HepG2 (cell line): ENCODE data around the gene NDUFB4. TPM values are rescaled to one million over a fixed set of nuclear protein-coding genes. Genes with fewer than 3 reads are reported as not detected.

ENCODE experiments used
- ARHGAP35 ChIP-seq: sonication (generic); formaldehyde crosslinking; IDR thresholded peaks from 2 replicates; pipeline ENCODE4 v1.9.0; 2022; ENCODE audit warnings: mild to moderate bottlenecking, inconsistent platforms, moderate library complexity, missing genetic modification reagents, borderline replicate concordance
- ARNT ChIP-seq: fragments of 450-650 bp; IDR thresholded peaks from 2 replicates; pipeline ENCODE4 v1.6.1; 2017
- ARNT2 ChIP-seq: sonication (generic); formaldehyde crosslinking; IDR thresholded peaks from 2 replicates; pipeline ENCODE4 v1.8.0; 2022; ENCODE audit warnings: mild to moderate bottlenecking, low read depth, missing genetic modification reagents, moderate library complexity
- BRD4 ChIP-seq: sonication (generic); formaldehyde crosslinking; IDR thresholded peaks from 2 replicates; pipeline ENCODE4 v1.4.0; 2020; ENCODE audit warnings: missing genetic modification reagents
- CAMTA2 ChIP-seq: sonication (generic); formaldehyde crosslinking; IDR thresholded peaks from 2 replicates; pipeline ENCODE4 v1.4.0; 2020; ENCODE audit warnings: mild to moderate bottlenecking, missing genetic modification reagents, borderline replicate concordance
- E2F1 ChIP-seq: sonication (generic); formaldehyde crosslinking; IDR thresholded peaks from 2 replicates; pipeline ENCODE4 v1.5.0; 2020; ENCODE audit warnings: missing genetic modification reagents
- ERF ChIP-seq: IDR thresholded peaks from 2 replicates; pipeline ENCODE4 v1.6.1; 2018; ENCODE audit warnings: missing biosample characterization, missing genetic modification reagents
- ESRRA ChIP-seq: sonication (generic); formaldehyde crosslinking; IDR thresholded peaks from 2 replicates; pipeline ENCODE4 v1.5.1; 2020; ENCODE audit warnings: mild to moderate bottlenecking, low read depth, missing genetic modification reagents
- GATAD1 ChIP-seq: IDR thresholded peaks from 2 replicates; pipeline ENCODE4 v1.6.1; 2016; ENCODE audit warnings: missing genetic modification reagents, missing compliant biosample characterization
- HIVEP1 ChIP-seq: sonication (generic); formaldehyde crosslinking; IDR thresholded peaks from 2 replicates; pipeline ENCODE4 v1.4.0; 2020; ENCODE audit warnings: mild to moderate bottlenecking, missing genetic modification reagents
- HOXA3 ChIP-seq: sonication (generic); formaldehyde crosslinking; IDR thresholded peaks from 2 replicates; pipeline ENCODE4 v1.5.0; 2020; ENCODE audit warnings: missing genetic modification reagents
- KLF6 ChIP-seq: IDR thresholded peaks from 2 replicates; pipeline ENCODE4 v1.8.0; 2016; ENCODE audit warnings: missing biosample characterization, missing genetic modification reagents
- PHF20 ChIP-seq: sonication (generic); formaldehyde crosslinking; IDR thresholded peaks from 2 replicates; pipeline ENCODE4 v1.5.0; 2020; ENCODE audit warnings: mild to moderate bottlenecking, missing genetic modification reagents
- SIX4 ChIP-seq: sonication (generic); formaldehyde crosslinking; IDR thresholded peaks from 2 replicates; pipeline ENCODE4 v1.4.0; 2020; ENCODE audit warnings: missing genetic modification reagents
- SUZ12 ChIP-seq: fragments of 150-350 bp; IDR thresholded peaks from 2 replicates; pipeline ENCODE4 v1.6.1; 2014; ENCODE audit warnings: low read depth, low read length
- TBX2 ChIP-seq: sonication (generic); formaldehyde crosslinking; IDR thresholded peaks from 2 replicates; pipeline ENCODE4 v1.5.0; 2020; ENCODE audit warnings: missing genetic modification reagents, mild to moderate bottlenecking, borderline replicate concordance
- ZFY ChIP-seq: sonication (generic); formaldehyde crosslinking; IDR thresholded peaks from 2 replicates; pipeline ENCODE4 v1.4.0; 2020; ENCODE audit warnings: missing genetic modification reagents
- ZMYM3 ChIP-seq: sonication (generic); formaldehyde crosslinking; IDR thresholded peaks from 2 replicates; pipeline ENCODE4 v1.5.1; 2020; ENCODE audit warnings: mild to moderate bottlenecking, missing genetic modification reagents
- ZNF124 ChIP-seq: sonication (generic); formaldehyde crosslinking; IDR thresholded peaks from 2 replicates; pipeline ENCODE4 v1.4.0; 2020; ENCODE audit warnings: missing genetic modification reagents
- ZNF138 ChIP-seq: sonication (generic); formaldehyde crosslinking; IDR thresholded peaks from 2 replicates; pipeline ENCODE4 v1.5.0; 2020; ENCODE audit warnings: mild to moderate bottlenecking, low read depth, missing genetic modification reagents
- ZNF225 ChIP-seq: sonication (generic); formaldehyde crosslinking; IDR thresholded peaks from 2 replicates; pipeline ENCODE4 v1.4.0; 2020; ENCODE audit warnings: mild to moderate bottlenecking, missing genetic modification reagents
- ZNF30 ChIP-seq: sonication (generic); formaldehyde crosslinking; IDR thresholded peaks from 2 replicates; pipeline ENCODE4 v1.5.0; 2020; ENCODE audit warnings: mild to moderate bottlenecking, missing genetic modification reagents
- ZNF33A ChIP-seq: sonication (generic); formaldehyde crosslinking; IDR thresholded peaks from 2 replicates; pipeline ENCODE4 v1.5.1; 2020; ENCODE audit warnings: missing genetic modification reagents, mild to moderate bottlenecking, moderate library complexity, borderline replicate concordance
- ZNF446 ChIP-seq: sonication (generic); formaldehyde crosslinking; IDR thresholded peaks from 2 replicates; pipeline ENCODE4 v1.5.0; 2020; ENCODE audit warnings: mild to moderate bottlenecking, missing genetic modification reagents
- ZNF709 ChIP-seq: sonication (generic); formaldehyde crosslinking; IDR thresholded peaks from 2 replicates; pipeline ENCODE4 v1.5.0; 2020; ENCODE audit warnings: mild to moderate bottlenecking, missing genetic modification reagents
- ZNF777 ChIP-seq: sonication (generic); formaldehyde crosslinking; IDR thresholded peaks from 2 replicates; pipeline ENCODE4 v1.4.0; 2020; ENCODE audit warnings: missing genetic modification reagents
- polyA plus RNA-seq, 8 experiments: library from polyadenylated mRNA; depleted of rRNA in 3 of 8; stranded (reverse) in 7 of 8; unstranded in 1 of 8; fragments of >200 nt; fragmentation: Illumina TruSeq in 4 of 8; extraction: Trizol in 4 of 8; gene quantifications; 2 replicates each; pipeline versions ENCODE4 v1.2.1 to v1.2.3, GENCODE V29; 2011 to 2016; ENCODE audit warnings: low read depth in 4 of 8, missing spikeins in 1 of 8, mixed read lengths in 1 of 8; ENCODE audit not compliant: insufficient read depth in 1 of 8
- total RNA-seq, 5 experiments: library from RNA; depleted of rRNA; stranded (reverse); fragments of >200 nt; fragmentation: Illumina TruSeq; extraction: Trizol; gene quantifications; 2 replicates each; pipeline ENCODE4 v1.2.3, GENCODE V29; 2016; ENCODE audit warnings: low read depth in 1 of 5
- TF ChIP-seq, protein P1 (sequence below): sonication (generic); formaldehyde crosslinking; IDR thresholded peaks from 2 replicates; pipeline ENCODE4 v1.4.0; 2020; ENCODE audit warnings: missing genetic modification reagents

Gene NDUFB4
- total and polyA plus RNA-seq, 2 of the 13 experiments (the other 11 are each of a cell fraction or from before 2014, with no cell fraction given), result 115 to 116 TPM

GRCh38 chr3:120596116-120596852 lies at the start of gene NDUFB4 (continued):
- TF ChIP-seq ZNF33A (CRISPR knock-in tag), result 0 out of 2 replicates have a peak, but pooled peaks have one; percentile 0
- no peak for TF ChIP-seq SUZ12
- TF ChIP-seq SIX4 (CRISPR knock-in tag), result no peak
- TF ChIP-seq ZNF446 (CRISPR knock-in tag), result no peak
- TF ChIP-seq E2F1 (CRISPR knock-in tag), result 0 out of 2 replicates have a peak, but pooled peaks have one; percentile 23
- TF ChIP-seq ARHGAP35 (CRISPR knock-in tag), result 0 out of 2 replicates have a peak, but pooled peaks have one; percentile 90
- TF ChIP-seq GATAD1 (CRISPR knock-in tag), result peak; percentile 65; the same call in 1 of the 2 replicates
- TF ChIP-seq, protein P1, sequence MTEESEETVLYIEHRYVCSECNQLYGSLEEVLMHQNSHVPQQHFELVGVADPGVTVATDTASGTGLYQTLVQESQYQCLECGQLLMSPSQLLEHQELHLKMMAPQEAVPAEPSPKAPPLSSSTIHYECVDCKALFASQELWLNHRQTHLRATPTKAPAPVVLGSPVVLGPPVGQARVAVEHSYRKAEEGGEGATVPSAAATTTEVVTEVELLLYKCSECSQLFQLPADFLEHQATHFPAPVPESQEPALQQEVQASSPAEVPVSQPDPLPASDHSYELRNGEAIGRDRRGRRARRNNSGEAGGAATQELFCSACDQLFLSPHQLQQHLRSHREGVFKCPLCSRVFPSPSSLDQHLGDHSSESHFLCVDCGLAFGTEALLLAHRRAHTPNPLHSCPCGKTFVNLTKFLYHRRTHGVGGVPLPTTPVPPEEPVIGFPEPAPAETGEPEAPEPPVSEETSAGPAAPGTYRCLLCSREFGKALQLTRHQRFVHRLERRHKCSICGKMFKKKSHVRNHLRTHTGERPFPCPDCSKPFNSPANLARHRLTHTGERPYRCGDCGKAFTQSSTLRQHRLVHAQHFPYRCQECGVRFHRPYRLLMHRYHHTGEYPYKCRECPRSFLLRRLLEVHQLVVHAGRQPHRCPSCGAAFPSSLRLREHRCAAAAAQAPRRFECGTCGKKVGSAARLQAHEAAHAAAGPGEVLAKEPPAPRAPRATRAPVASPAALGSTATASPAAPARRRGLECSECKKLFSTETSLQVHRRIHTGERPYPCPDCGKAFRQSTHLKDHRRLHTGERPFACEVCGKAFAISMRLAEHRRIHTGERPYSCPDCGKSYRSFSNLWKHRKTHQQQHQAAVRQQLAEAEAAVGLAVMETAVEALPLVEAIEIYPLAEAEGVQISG, result peak; percentile 65
- no peak for TF ChIP-seq ARNT
- TF ChIP-seq ZFY, result peak; percentile 96
- peak; percentile 65; the same call in 1 of the 2 replicates for TF ChIP-seq ESRRA (CRISPR knock-in tag)
- TF ChIP-seq ZNF138 (CRISPR knock-in tag), result peak; percentile 68; the same call in 1 of the 2 replicates
- peak; percentile 50; the same call in 1 of the 2 replicates for TF ChIP-seq BRD4 (CRISPR knock-in tag)
- TF ChIP-seq ARNT2 (CRISPR knock-in tag), result peak; percentile 55; the same call in 1 of the 2 replicates
- TF ChIP-seq ZNF225, result peak; percentile 70; the same call in 1 of the 2 replicates
- peak; percentile 67; the same call in 1 of the 2 replicates for TF ChIP-seq ZNF709 (CRISPR knock-in tag)
- TF ChIP-seq TBX2 (CRISPR knock-in tag), result peak; percentile 78
- TF ChIP-seq CAMTA2 (CRISPR knock-in tag), result peak; percentile 51; the same call in 1 of the 2 replicates
- peak; percentile 90 for TF ChIP-seq ZMYM3
- peak; percentile 87 for TF ChIP-seq KLF6
- peak; percentile 56; the same call in 1 of the 2 replicates for TF ChIP-seq HIVEP1 (CRISPR knock-in tag)
- TF ChIP-seq HOXA3 (CRISPR knock-in tag), result peak; percentile 38; the same call in 1 of the 2 replicates
- peak; percentile 66 for TF ChIP-seq PHF20 (CRISPR knock-in tag)
- peak; percentile 66 for TF ChIP-seq ERF (CRISPR knock-in tag)
- peak; percentile 87 for TF ChIP-seq ZNF777 (CRISPR knock-in tag)
- peak; percentile 87 for TF ChIP-seq ZNF124 (CRISPR knock-in tag)
- no peak for TF ChIP-seq ZNF30 (CRISPR knock-in tag)
